Measurements from ENCODE around the gene MTA1.

DNA sequence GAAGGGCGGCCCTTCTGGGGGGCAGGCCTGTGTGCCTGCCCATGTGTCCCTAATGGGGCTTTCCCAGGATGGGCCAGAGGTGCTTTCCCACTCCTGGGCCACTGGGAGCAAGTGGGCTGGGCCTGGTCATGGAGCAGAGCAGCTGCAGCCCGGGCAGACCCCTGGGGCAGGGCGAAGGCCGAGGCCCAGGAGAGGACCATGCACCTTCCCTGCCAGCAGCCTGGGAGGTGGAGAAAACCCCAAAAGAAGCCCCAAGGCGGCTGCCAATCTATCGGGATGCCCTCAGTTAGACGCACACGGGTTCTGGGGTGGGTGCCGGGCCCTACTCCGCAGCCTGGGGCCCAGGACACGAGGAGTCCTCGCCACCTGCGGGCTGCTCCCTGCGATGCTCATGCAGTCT lies 38.9 kb downstream of the MTA1 start:
- TF ChIP-seq CTCF (IDR thresholded peaks at IDR 0.05) (no peak), POLR2A (IDR thresholded peaks at IDR 0.05) (no peak)

Data from Peyer's patch (tissue), 4 donors.